Omental fat pad (tissue), 4 donors: ENCODE data around the gene SLC45A2. TPM values are rescaled to one million over a fixed set of nuclear protein-coding genes. Genes with fewer than 3 reads are reported as not detected.

ENCODE experiments used
- ATAC-seq: fragments of 150-250 bp; one replicate; pipeline ENCODE4 v1.9.1; 2016; ENCODE audit warnings: mild to moderate bottlenecking, moderate library complexity; ENCODE audit not compliant: low FRiP score
- DNase-seq: peaks from one replicate; pipeline ENCODE4 v3.0.0-alpha.2; 2019; ENCODE audit warnings: low spot score
- CTCF ChIP-seq, 3 donors: fragments of 450-650 bp; IDR thresholded peaks; one replicate each; pipeline ENCODE4 v1.5.1; 2016 to 2017; ENCODE audit warnings: antibody characterized with exemption in 3 of 3, mild to moderate bottlenecking in 3 of 3, moderate library complexity in 2 of 3
- small RNA-seq: library from RNA; depleted of rRNA; stranded (forward); fragments of <200 nt; gene quantifications from one replicate; pipeline ENCODE3, GENCODE V24; 2016
- total RNA-seq, 4 donors: library from RNA; depleted of rRNA; stranded (reverse); fragments of >200 nt; gene quantifications; one replicate each; pipeline ENCODE4 v1.1.0, GENCODE V29; 2016

The SLC45A2 gene
- total RNA-seq, 4 donors from 2014 or later: 0.19 TPM; not detected in 3

DNA sequence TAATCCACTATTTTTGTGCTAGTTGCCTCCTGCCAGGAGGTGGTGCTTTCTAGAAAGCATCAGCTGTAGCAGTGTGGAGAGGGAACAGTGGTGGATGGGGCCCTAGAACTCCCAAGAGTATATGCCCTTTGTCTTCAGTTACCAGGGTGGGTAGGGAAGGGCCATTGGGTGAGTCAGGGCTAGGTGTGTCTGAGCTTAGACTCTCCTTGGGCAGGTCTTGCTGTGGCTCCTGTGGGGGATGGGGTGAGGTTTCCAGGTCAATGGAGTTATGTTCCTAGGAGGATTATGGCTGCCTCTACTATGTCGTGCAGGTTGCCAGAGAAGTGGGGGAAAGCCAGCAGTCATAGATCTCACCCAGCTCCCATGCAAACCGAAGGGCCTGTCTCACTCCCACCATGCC lies 81.4 kb downstream of the SLC45A2 start:
- no peak for DNase-seq
- ATAC-seq: no peak
- no peak for TF ChIP-seq CTCF (IDR thresholded peaks at IDR 0.05)

GRCh38 chr5:33901156-33901555 lies 83.3 kb downstream of the SLC45A2 start:
- ATAC-seq (no peak), DNase-seq (no peak)
- TF ChIP-seq CTCF (IDR thresholded peaks at IDR 0.05): no peak

Small RNAs within 50 kb of the gene (small RNA-seq; reads per million reads assigned to genes)
- gene AC139783.1: not detected

Other genes with a start within 250 kb of the SLC45A2 start
- gene ADAMTS12, start 92.7 kb downstream of the SLC45A2 start, total RNA-seq: 10 to 100 TPM; 17.5 to 42.9 (median 24.0) TPM
- not detected for gene RXFP3, start 48.3 kb downstream of the SLC45A2 start, total RNA-seq
- gene AMACR, start 23.4 kb upstream of the SLC45A2 start, total RNA-seq: 10 to 100 TPM in 1 of 4 donors, 1 to 10 TPM in 3; 3.5 to 12.8 (median 6.1) TPM
- gene C1QTNF3, start 58.5 kb upstream of the SLC45A2 start, total RNA-seq: 1 to 10 TPM; 2.0 to 8.2 (median 3.1) TPM